Esophagus squamous epithelium (tissue), 5 donors: ENCODE measurements around the gene CCSAP. TPM values are rescaled to one million over a fixed set of nuclear protein-coding genes. Genes with fewer than 3 reads are reported as not detected.

ENCODE experiments used
- DNase-seq: peaks from one replicate; lab custom pipeline; 2025; lab: John Stamatoyannopoulos, UW
- H3K27ac ChIP-seq, 4 donors: fragments of 200-600 bp; sonication (generic); one replicate each; pipeline ENCODE4 v1.5.1; 2016 to 2019; ENCODE audit warnings: mild to moderate bottlenecking in 1 of 4
- H3K27me3 ChIP-seq, 4 donors: fragments of 200-600 bp; sonication (generic); 1 replicate in 3 of 4; 2 replicates in 1 of 4; pipeline versions ENCODE4 v1.5.1 to v1.6.0; 2017 to 2021; ENCODE audit warnings: antibody characterized with exemption in 1 of 4
- H3K36me3 ChIP-seq, 3 donors: fragments of 200-600 bp; sonication (generic); one replicate each; pipeline ENCODE4 v1.5.1; 2016 to 2019
- H3K4me1 ChIP-seq, 3 donors: fragments of 200-600 bp; sonication (generic); one replicate each; pipeline ENCODE4 v1.5.1; 2017 to 2019
- H3K4me3 ChIP-seq, 4 donors: fragments of 200-600 bp; sonication (generic); 1 replicate in 3 of 4; 2 replicates in 1 of 4; pipeline ENCODE4 v1.5.1; 2016 to 2019; ENCODE audit warnings: mild to moderate bottlenecking in 2 of 4, moderate library complexity in 1 of 4
- H3K9me3 ChIP-seq, 3 donors: fragments of 200-600 bp; sonication (generic); one replicate each; pipeline ENCODE4 v1.5.1; 2016 to 2019
- POLR2A ChIP-seq, 4 donors: fragments of 450-650 bp; IDR thresholded peaks; one replicate each; pipeline ENCODE4 v1.6.1; 2017; ENCODE audit warnings: antibody characterized with exemption in 4 of 4, mild to moderate bottlenecking in 4 of 4, moderate library complexity in 3 of 4
- WGBS, 2 donors: methylation state at CpG; one replicate each; pipeline ENCODE4 v1.1.5; 2018; 5-methylcytosine and 5-hydroxymethylcytosine counted together
- intact Hi-C: fragments of 100-400 bp; cut with DNase I; formaldehyde crosslinking; loops from one replicate; pipeline ENCODE4 v1.15.0; 2022
- total RNA-seq, 4 donors: library from RNA; depleted of rRNA; stranded (reverse); fragments of >200 nt; gene quantifications; one replicate each; pipeline ENCODE4 v1.1.0, GENCODE V29; 2016
- TF ChIP-seq, protein P1 (sequence below), 6 experiments: fragments of 450-650 bp in 4 of 6; fragments of 200-600 bp in 2 of 6; sonication (generic) in 2 of 6; IDR thresholded peaks; one replicate each; pipeline ENCODE4 v1.5.1; 2016 to 2019; ENCODE audit warnings: antibody characterized with exemption in 6 of 6, mild to moderate bottlenecking in 4 of 6, moderate library complexity in 4 of 6
- donor health status: DM: yes; HTN: yes; CAD: no.

CCSAP gene
- total RNA-seq, 4 donors from 2014 or later = 1.6 to 5.3 (median 4.5) TPM

DNA sequence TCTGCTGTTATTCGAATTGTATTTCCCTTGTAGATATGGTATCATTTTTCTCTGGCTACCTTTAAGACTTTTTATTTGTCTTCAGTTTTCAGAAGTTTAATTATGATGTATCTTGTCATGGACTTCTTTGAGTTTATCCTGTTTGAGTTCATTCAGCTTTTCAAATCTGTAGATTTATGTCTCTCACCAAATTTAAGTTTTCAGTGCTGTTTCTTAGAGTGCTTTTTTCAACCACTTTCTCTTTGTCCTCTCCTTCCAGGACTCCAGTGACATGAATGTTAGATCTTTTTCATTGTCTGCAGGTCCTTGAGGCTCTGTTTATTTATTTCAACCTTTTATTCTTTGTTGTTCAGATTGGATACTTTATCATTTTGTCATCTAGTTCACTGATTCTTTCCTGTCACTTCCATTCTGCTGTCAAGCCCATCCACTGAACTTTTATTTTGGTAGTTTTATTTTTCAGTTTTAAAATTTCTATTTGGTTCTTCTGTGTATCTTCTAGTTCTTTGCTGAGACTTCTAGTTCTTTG, 60.5 kb downstream of the CCSAP start:
- Histone ChIP-seq H3K4me3 (no peak overlapping the region), H3K9me3 (no peaks in the 10 kb centered on the region), H3K4me1 (peaks cover 5 to 45% (median 9%) of the 10 kb centered on the region in 3 donors), H3K36me3 (peaks cover 0 to 8% (median 0%) of the 10 kb centered on the region in 3 donors), H3K27ac (no peak overlapping the region), H3K27me3 (no peaks in the 10 kb centered on the region)
- no peak for TF ChIP-seq POLR2A (IDR thresholded peaks at IDR 0.05)
- TF ChIP-seq, protein P1, sequence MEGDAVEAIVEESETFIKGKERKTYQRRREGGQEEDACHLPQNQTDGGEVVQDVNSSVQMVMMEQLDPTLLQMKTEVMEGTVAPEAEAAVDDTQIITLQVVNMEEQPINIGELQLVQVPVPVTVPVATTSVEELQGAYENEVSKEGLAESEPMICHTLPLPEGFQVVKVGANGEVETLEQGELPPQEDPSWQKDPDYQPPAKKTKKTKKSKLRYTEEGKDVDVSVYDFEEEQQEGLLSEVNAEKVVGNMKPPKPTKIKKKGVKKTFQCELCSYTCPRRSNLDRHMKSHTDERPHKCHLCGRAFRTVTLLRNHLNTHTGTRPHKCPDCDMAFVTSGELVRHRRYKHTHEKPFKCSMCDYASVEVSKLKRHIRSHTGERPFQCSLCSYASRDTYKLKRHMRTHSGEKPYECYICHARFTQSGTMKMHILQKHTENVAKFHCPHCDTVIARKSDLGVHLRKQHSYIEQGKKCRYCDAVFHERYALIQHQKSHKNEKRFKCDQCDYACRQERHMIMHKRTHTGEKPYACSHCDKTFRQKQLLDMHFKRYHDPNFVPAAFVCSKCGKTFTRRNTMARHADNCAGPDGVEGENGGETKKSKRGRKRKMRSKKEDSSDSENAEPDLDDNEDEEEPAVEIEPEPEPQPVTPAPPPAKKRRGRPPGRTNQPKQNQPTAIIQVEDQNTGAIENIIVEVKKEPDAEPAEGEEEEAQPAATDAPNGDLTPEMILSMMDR (IDR thresholded peaks at IDR 0.05) = no peak
- 69 to 88% methylated on average over 1 of the region's 1 CpG for WGBS, 2 donors
- intact Hi-C loops = no loop called here
- no peak for DNase-seq

DNA sequence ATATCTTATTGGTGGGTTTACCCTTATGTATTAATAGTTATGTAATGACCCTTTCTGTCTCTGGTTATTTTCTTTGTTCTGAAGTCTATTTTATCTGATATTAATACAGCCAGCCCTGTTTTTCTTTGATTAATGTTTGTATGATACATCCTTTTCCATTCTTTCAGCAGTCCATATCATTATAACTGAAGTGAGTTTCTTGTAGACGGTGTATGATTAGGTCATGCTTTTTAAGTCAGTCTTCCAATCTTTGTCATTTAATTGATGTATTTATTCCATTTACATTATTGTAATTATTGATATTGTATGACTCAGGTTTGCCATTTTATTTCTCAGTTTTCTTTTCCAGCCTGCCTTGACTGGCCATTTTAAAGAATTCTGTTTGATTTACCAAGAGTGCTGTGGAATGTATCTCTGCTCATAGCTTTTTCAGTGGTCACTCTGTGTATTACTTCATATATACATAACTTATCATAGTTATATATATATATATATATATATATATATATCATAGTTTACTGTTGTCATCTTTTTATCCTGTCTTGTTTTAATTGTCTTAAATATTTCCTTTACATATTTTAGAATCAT, 61.4 kb downstream of the CCSAP start:
- no peak for DNase-seq
- no peak overlapping the region for H3K27ac ChIP-seq
- peaks cover 0 to 35% (median under 1%) of the 10 kb centered on the region in 3 donors for H3K4me1 ChIP-seq
- no peak overlapping the region for H3K4me3 ChIP-seq
- 71 to 82% methylated on average over 1 of the region's 1 CpG for WGBS, 2 donors
- intact Hi-C loops = no loop called here
- no peaks in the 10 kb centered on the region for H3K9me3 ChIP-seq
- H3K27me3 ChIP-seq = no peaks in the 10 kb centered on the region
- TF ChIP-seq, protein P1 (IDR thresholded peaks at IDR 0.05) = no peak
- TF ChIP-seq POLR2A (IDR thresholded peaks at IDR 0.05) = no peak
- H3K36me3 ChIP-seq = peaks cover 0 to 11% (median 0%) of the 10 kb centered on the region in 3 donors

DNA sequence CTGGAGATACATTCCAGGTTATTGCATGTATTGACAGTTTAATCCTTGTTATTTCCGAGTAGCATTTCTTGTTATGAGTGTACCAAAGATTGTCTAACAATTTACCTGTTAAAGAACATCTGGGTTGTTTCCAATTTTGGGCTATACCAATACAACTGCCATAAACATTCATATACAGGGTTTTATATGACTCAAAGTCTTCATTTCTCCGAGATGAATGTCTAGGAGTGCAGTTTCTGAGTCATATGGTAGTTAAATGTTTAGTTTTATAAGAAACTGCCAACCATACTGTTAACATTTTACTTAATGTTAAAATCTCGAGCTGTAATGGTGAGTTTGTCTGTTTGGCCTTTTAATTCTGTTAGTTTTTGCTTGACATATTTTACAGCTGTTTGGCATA, 61.9 kb downstream of the CCSAP start:
- Histone ChIP-seq H3K4me3 (no peak overlapping the region), H3K4me1 (peaks cover 0 to 30% (median 0%) of the 10 kb centered on the region in 3 donors), H3K27ac (no peak overlapping the region), H3K27me3 (no peaks in the 10 kb centered on the region), H3K36me3 (peaks cover 0 to 11% (median 0%) of the 10 kb centered on the region in 3 donors), H3K9me3 (no peaks in the 10 kb centered on the region)
- WGBS, 2 donors = 58 to 60% methylated on average over 3 of the region's 3 CpGs
- no peak for DNase-seq
- TF ChIP-seq POLR2A (IDR thresholded peaks at IDR 0.05) = no peak
- intact Hi-C loops = no loop called here

DNA sequence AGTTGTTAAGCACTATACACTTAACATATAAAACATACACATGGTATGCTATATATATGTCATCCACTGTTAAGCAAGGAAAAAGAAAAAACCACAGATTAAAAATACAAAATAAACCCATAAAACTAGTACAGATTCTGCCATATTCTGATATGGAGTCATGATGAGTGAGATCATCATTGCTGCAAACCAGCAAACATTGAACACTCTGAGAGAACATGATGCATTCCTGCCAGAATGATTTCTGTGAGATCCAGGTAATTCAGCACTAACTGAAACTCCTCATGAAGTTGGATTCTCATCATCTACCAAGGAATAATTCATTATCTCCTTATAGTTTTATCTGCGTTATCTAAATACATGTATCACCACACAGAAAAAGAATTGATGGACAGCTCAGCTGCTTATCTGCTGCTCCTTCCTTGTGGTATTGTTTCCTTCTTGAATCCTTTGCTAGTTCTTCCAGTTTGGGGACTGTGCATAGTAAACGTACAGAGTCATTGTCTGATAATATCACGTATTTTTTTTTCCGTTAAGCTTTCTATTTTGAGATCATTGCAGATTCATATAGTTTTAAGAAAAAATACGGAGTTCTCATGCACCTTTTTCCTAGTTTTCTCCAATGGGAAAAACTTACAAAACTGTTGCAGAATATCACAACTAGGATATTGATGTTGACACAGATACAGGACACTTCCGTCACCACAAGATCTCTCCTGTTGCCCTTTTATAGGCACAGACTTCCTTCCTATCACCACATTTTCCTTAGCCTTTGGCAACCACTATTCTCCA, 62.6 kb downstream of the CCSAP start:
- Histone ChIP-seq H3K4me3 (no peak overlapping the region), H3K9me3 (no peaks in the 10 kb centered on the region), H3K27ac (no peak overlapping the region), H3K27me3 (no peaks in the 10 kb centered on the region), H3K4me1 (peaks cover 0 to 23% (median 0%) of the 10 kb centered on the region in 3 donors), H3K36me3 (peaks cover 0 to 11% (median 0%) of the 10 kb centered on the region in 3 donors)
- intact Hi-C loops = no loop called here
- WGBS, 2 donors = 59 to 71% methylated on average over 6 of the region's 6 CpGs
- TF ChIP-seq, protein P1 (IDR thresholded peaks at IDR 0.05) = no peak
- no peak for TF ChIP-seq POLR2A (IDR thresholded peaks at IDR 0.05)
- no peak for DNase-seq

DNA sequence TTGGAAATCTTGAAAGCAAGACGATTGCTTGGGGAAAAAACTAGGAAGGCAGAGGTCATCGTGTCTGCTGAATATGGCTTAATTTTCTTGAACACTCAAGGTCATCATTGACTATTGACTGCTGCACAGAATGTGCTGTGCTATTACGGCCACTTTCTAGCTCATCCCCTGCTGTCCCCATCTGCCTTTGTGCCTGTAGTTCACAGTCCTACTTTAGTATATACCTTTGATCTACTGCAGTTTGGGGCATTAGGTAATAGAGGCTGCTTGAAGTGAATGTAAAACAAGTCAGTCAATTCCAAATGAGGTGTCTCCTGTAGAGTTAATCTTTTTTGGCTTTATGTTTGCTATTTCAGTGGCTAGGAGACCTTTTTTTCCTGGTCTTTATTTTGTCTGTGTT, 63.6 kb downstream of the CCSAP start:
- TF ChIP-seq, protein P1 (IDR thresholded peaks at IDR 0.05) = no peak
- TF ChIP-seq POLR2A (IDR thresholded peaks at IDR 0.05) = no peak
- no peaks in the 10 kb centered on the region for H3K27me3 ChIP-seq
- no peak overlapping the region for H3K4me3 ChIP-seq
- H3K36me3 ChIP-seq = peaks cover 0 to 11% (median 0%) of the 10 kb centered on the region in 3 donors
- H3K4me1 ChIP-seq = peaks cover 0 to 24% (median 0%) of the 10 kb centered on the region in 3 donors
- WGBS, 2 donors = 72 to 91% methylated on average over 3 of the region's 3 CpGs
- DNase-seq = no peak
- no peaks in the 10 kb centered on the region for H3K9me3 ChIP-seq
- no peak overlapping the region for H3K27ac ChIP-seq
- intact Hi-C loops = no loop called here
